ENCODE measurements around the gene DCAF17. TPM values are rescaled to one million over a fixed set of nuclear protein-coding genes. Genes with fewer than 3 reads are reported as not detected.

DCAF17 gene
- total RNA-seq, 1 donor from 2014 or later = 19.2 TPM

DNA sequence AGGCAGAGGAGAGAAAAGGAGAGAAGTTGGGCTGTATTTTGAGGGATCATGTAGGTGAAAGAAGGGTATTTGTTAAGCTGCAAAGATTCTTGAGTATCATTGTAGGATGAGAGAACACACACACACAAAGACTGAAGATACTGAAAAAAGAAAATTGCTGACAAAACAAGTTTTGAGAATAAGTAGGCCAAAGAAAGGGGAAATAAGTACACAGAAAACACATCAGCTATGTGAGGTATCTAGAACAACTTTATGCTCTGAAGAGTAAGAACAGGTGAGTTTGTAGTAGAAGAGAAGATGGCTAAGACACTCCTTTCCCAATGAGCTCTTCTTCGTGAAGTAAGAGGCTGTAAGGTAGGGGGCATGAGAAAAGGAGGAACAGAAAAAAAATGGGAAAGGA lies 28.5 kb upstream of the DCAF17 start:
- Mint-ChIP-seq H3K27ac (ENCODE audit: unreplicated experiment) (no peak overlapping the region), H3K36me3 (ENCODE audit: unreplicated experiment) (peaks cover 6% of the 10 kb centered on the region), H3K9me3 (ENCODE audit: unreplicated experiment) (peaks cover 14% of the 10 kb centered on the region), H3K4me1 (ENCODE audit: unreplicated experiment) (peaks cover 41% of the 10 kb centered on the region), H3K4me3 (ENCODE audit: unreplicated experiment) (no peak overlapping the region), H3K27me3 (ENCODE audit: unreplicated experiment) (no peaks in the 10 kb centered on the region)
- TF ChIP-seq, protein P1, sequence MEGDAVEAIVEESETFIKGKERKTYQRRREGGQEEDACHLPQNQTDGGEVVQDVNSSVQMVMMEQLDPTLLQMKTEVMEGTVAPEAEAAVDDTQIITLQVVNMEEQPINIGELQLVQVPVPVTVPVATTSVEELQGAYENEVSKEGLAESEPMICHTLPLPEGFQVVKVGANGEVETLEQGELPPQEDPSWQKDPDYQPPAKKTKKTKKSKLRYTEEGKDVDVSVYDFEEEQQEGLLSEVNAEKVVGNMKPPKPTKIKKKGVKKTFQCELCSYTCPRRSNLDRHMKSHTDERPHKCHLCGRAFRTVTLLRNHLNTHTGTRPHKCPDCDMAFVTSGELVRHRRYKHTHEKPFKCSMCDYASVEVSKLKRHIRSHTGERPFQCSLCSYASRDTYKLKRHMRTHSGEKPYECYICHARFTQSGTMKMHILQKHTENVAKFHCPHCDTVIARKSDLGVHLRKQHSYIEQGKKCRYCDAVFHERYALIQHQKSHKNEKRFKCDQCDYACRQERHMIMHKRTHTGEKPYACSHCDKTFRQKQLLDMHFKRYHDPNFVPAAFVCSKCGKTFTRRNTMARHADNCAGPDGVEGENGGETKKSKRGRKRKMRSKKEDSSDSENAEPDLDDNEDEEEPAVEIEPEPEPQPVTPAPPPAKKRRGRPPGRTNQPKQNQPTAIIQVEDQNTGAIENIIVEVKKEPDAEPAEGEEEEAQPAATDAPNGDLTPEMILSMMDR (IDR thresholded peaks at IDR 0.05) = no peak
- DNase-seq (ENCODE audit: extremely low spot score, unreplicated experiment) = no peak

GRCh38 chr2:171406044-171406443 lies 28.0 kb upstream of the DCAF17 start:
- DNase-seq (ENCODE audit: extremely low spot score, unreplicated experiment) = no peak
- H3K27ac Mint-ChIP-seq (ENCODE audit: unreplicated experiment) = no peak overlapping the region
- H3K36me3 Mint-ChIP-seq (ENCODE audit: unreplicated experiment) = peaks cover 6% of the 10 kb centered on the region
- TF ChIP-seq, protein P1 (IDR thresholded peaks at IDR 0.05) = no peak
- H3K4me3 Mint-ChIP-seq (ENCODE audit: unreplicated experiment) = no peak overlapping the region
- H3K9me3 Mint-ChIP-seq (ENCODE audit: unreplicated experiment) = peaks cover 14% of the 10 kb centered on the region
- no peaks in the 10 kb centered on the region for H3K27me3 Mint-ChIP-seq (ENCODE audit: unreplicated experiment)
- peaks cover 46% of the 10 kb centered on the region for H3K4me1 Mint-ChIP-seq (ENCODE audit: unreplicated experiment)

GRCh38 chr2:171407030-171407675 lies 26.9 kb upstream of the DCAF17 start:
- Mint-ChIP-seq H3K27me3 (ENCODE audit: unreplicated experiment) (no peaks in the 10 kb centered on the region), H3K36me3 (ENCODE audit: unreplicated experiment) (no peaks in the 10 kb centered on the region), H3K9me3 (ENCODE audit: unreplicated experiment) (peaks cover 10% of the 10 kb centered on the region), H3K4me1 (ENCODE audit: unreplicated experiment) (peaks cover 58% of the 10 kb centered on the region), H3K27ac (ENCODE audit: unreplicated experiment) (no peak overlapping the region), H3K4me3 (ENCODE audit: unreplicated experiment) (no peak overlapping the region)
- DNase-seq (ENCODE audit: extremely low spot score, unreplicated experiment) = no peak
- TF ChIP-seq, protein P1 (IDR thresholded peaks at IDR 0.05) = no peak

DNA sequence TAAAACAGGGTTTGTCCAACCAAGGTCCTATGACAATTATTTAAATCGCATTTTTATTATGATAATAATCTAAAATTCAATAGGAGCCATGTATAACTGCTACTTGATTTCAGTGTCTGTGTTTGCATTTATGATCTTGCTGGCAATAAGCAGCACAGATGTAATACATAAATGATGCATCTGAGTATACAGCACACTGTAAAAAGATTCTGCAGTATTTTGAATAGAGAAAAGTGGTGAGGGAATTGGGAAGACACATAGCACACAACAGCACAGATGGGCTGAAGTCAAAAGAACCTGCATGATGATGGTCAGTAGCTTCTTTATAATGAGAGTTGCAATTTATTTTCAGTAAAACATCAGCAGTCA lies 26.4 kb upstream of the DCAF17 start:
- Mint-ChIP-seq H3K36me3 (ENCODE audit: unreplicated experiment) (no peaks in the 10 kb centered on the region), H3K27ac (ENCODE audit: unreplicated experiment) (no peak overlapping the region), H3K27me3 (ENCODE audit: unreplicated experiment) (no peaks in the 10 kb centered on the region), H3K9me3 (ENCODE audit: unreplicated experiment) (peaks cover 8% of the 10 kb centered on the region), H3K4me1 (ENCODE audit: unreplicated experiment) (peaks cover 63% of the 10 kb centered on the region), H3K4me3 (ENCODE audit: unreplicated experiment) (no peak overlapping the region)
- no peak for DNase-seq (ENCODE audit: extremely low spot score, unreplicated experiment)
- TF ChIP-seq, protein P1 (IDR thresholded peaks at IDR 0.05) = no peak

DNA sequence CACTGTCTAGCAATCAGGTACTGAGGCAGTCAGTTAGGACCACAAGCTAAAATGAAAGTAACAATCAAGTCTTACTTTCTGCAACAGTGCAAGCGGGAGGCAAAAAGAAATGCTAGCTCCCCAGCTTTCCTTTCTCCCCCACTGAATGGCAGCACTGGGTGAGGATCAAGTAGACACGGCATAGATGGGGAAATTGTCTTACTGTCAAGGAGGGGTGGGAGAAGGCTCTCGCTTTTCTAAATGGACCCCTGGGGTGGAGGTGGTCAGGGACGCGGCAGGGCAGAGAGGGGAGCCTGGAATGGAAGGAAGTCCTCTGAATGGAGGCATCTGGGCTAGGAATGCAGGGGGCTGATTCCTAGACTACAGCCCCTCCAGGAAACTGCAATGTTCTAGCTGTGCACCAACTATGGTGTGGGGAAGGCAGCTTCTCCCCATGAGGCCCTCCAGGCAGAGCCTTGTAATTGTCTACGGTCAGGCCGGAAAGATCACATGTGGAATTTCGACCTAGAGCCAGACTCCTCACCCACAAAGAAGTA lies 24.5 kb upstream of the DCAF17 start:
- Mint-ChIP-seq H3K9me3 (ENCODE audit: unreplicated experiment) (peaks cover 5% of the 10 kb centered on the region), H3K4me3 (ENCODE audit: unreplicated experiment) (peak overlapping the region; percentile 71), H3K36me3 (ENCODE audit: unreplicated experiment) (peaks cover 2% of the 10 kb centered on the region), H3K4me1 (ENCODE audit: unreplicated experiment) (peaks cover 51% of the 10 kb centered on the region), H3K27ac (ENCODE audit: unreplicated experiment) (peak overlapping the region; percentile 92), H3K27me3 (ENCODE audit: unreplicated experiment) (no peaks in the 10 kb centered on the region)
- TF ChIP-seq, protein P1 (IDR thresholded peaks at IDR 0.05) = no peak
- no peak for DNase-seq (ENCODE audit: extremely low spot score, unreplicated experiment)
